ENCODE measurements around the gene LSM14A.
A peak's percentile ranks its signal among the peaks of the same experiment; 100 is the strongest.
"Not testable (repeated sequence)": the region's sequence is repeated elsewhere in the genome, so short reads cannot be mapped to it uniquely, and the experiment has no call there.

LSM14A gene

GRCh38 chr19:34193439-34193838 lies 21.1 kb downstream of the LSM14A start:
- no peak for DNase-seq

- no peak for DNase-seq
Observed at GRCh38 chr19:34193876-34194275, 21.6 kb downstream of the LSM14A start.

- no peak for DNase-seq
Observed at GRCh38 chr19:34201133-34201532, 28.8 kb downstream of the LSM14A start.

GRCh38 chr19:34205324-34205723 lies 33.0 kb downstream of the LSM14A start:
- DNase-seq, result not testable (repeated sequence)

- no peak for DNase-seq
Observed at GRCh38 chr19:34208291-34208884, 36.1 kb downstream of the LSM14A start.

- no peak for DNase-seq
Observed at GRCh38 chr19:34209726-34210125, 37.4 kb downstream of the LSM14A start.

- DNase-seq, result no peak
Observed at GRCh38 chr19:34213283-34213682, 41.0 kb downstream of the LSM14A start.

- no peak for DNase-seq
Observed at GRCh38 chr19:34214040-34214439, 41.7 kb downstream of the LSM14A start.

GRCh38 chr19:34215006-34215665 lies 42.8 kb downstream of the LSM14A start:
- no peak for DNase-seq

- DNase-seq, result no peak
Observed at GRCh38 chr19:34215666-34216038, 43.3 kb downstream of the LSM14A start.

- not testable (repeated sequence) for DNase-seq
Observed at GRCh38 chr19:34216745-34217219, 44.5 kb downstream of the LSM14A start.

GRCh38 chr19:34217952-34218817 lies 45.9 kb downstream of the LSM14A start:
- DNase-seq, result peak; percentile 88

- DNase-seq, result no peak
Observed at GRCh38 chr19:34218818-34219164, 46.5 kb downstream of the LSM14A start.

- peak; percentile 34 for DNase-seq
Observed at GRCh38 chr19:34220472-34221063, 48.3 kb downstream of the LSM14A start.

- no peak for DNase-seq
Observed at GRCh38 chr19:34222386-34222785, 50.1 kb downstream of the LSM14A start.

GRCh38 chr19:34224996-34225658 lies 52.8 kb downstream of the LSM14A start:
- no peak for DNase-seq

GRCh38 chr19:34225659-34226015 lies 53.3 kb downstream of the LSM14A start:
- DNase-seq, result no peak

- no peak for DNase-seq
Observed at GRCh38 chr19:34226036-34226435, 53.7 kb downstream of the LSM14A start.

- no peak for DNase-seq
Observed at GRCh38 chr19:34228347-34228746, 56.0 kb downstream of the LSM14A start.

- no peak for DNase-seq
Observed at GRCh38 chr19:34228762-34229161, 56.5 kb downstream of the LSM14A start.

- DNase-seq, result no peak
Observed at GRCh38 chr19:34229721-34230120, 57.4 kb downstream of the LSM14A start.

GRCh38 chr19:34230820-34231219 lies 58.5 kb downstream of the LSM14A start:
- DNase-seq, result no peak

- DNase-seq, result no peak
Observed at GRCh38 chr19:34231439-34231838, 59.1 kb downstream of the LSM14A start.

Measured in central memory CD4-positive, alpha-beta T cell (primary cell).